Fibroblast of pulmonary artery (primary cell): ENCODE data around the gene SORT1.
A peak's percentile ranks its signal among the peaks of the same experiment; 100 is the strongest.

ENCODE experiments used
- DNase-seq: peaks from one replicate; pipeline ENCODE4 v3.0.0-alpha.2; 2010; ENCODE audit warnings: low read depth
- H3K4me3 ChIP-seq: replicated peaks from 2 replicates; pipeline ENCODE4 v1.5.1; 2011; ENCODE audit warnings: low read depth, mild to moderate bottlenecking, control low read depth, low read length, moderate library complexity
- CTCF ChIP-seq: IDR thresholded peaks from 2 replicates; pipeline ENCODE4 v1.5.1; 2011; ENCODE audit warnings: mild to moderate bottlenecking, control low read depth, low read length, inconsistent platforms; ENCODE audit errors: missing control alignments

The SORT1 gene

GRCh38 chr1:109265016-109265415 is 132.7 kb downstream of the SORT1 start:
- no peak for DNase-seq
- no peak for TF ChIP-seq CTCF
- no peak overlapping the region for H3K4me3 ChIP-seq

- no peak for DNase-seq
- no peak for TF ChIP-seq CTCF
- no peak overlapping the region for H3K4me3 ChIP-seq
These were observed 133.4 kb downstream of the SORT1 start for GRCh38 chr1:109264379-109264755.

GRCh38 chr1:109263597-109264378 is 133.9 kb downstream of the SORT1 start:
- peak; percentile 98 for TF ChIP-seq CTCF
- no peak overlapping the region for H3K4me3 ChIP-seq
- peak; percentile 85 for DNase-seq

- no peak for DNase-seq
- H3K4me3 ChIP-seq = no peak overlapping the region
- no peak for TF ChIP-seq CTCF
These were observed 134.5 kb downstream of the SORT1 start for GRCh38 chr1:109263234-109263596.

GRCh38 chr1:109262231-109263055 is 135.3 kb downstream of the SORT1 start:
- H3K4me3 ChIP-seq = no peak overlapping the region
- DNase-seq = no peak

GRCh38 chr1:109261578-109261977 is 136.1 kb downstream of the SORT1 start:
- no peak overlapping the region for H3K4me3 ChIP-seq
- DNase-seq = no peak

More at GRCh38 chr1:109262231-109263055, 135.3 kb downstream of the SORT1 start:
- no peak for TF ChIP-seq CTCF

More at GRCh38 chr1:109261578-109261977, 136.1 kb downstream of the SORT1 start:
- no peak for TF ChIP-seq CTCF
